ENCODE data around the gene DTNB.
A peak's percentile ranks its signal among the peaks of the same experiment; 100 is the strongest.

The DTNB gene

GRCh38 chr2:25362434-25363145 lies 310.8 kb downstream of the DTNB start:
- no peak for TF ChIP-seq CTCF (IDR thresholded peaks at IDR 0.05; ENCODE audit: low read depth, low read length)
- DNase-seq (ENCODE audit: extremely low read depth, low read depth), result no peak

- peak; percentile 81 for DNase-seq (ENCODE audit: extremely low read depth, low read depth)
- peak; percentile 97 for TF ChIP-seq CTCF (IDR thresholded peaks at IDR 0.05; ENCODE audit: low read depth, low read length)
Observed at GRCh38 chr2:25362049-25362433, 311.3 kb downstream of the DTNB start.

- TF ChIP-seq CTCF (IDR thresholded peaks at IDR 0.05; ENCODE audit: low read depth, low read length), result no peak
- DNase-seq (ENCODE audit: extremely low read depth, low read depth), result no peak
Observed at GRCh38 chr2:25361261-25362048, 311.9 kb downstream of the DTNB start.

- no peak for TF ChIP-seq CTCF (IDR thresholded peaks at IDR 0.05; ENCODE audit: low read depth, low read length)
- DNase-seq (ENCODE audit: extremely low read depth, low read depth), result no peak
Observed at GRCh38 chr2:25358836-25359235, 314.5 kb downstream of the DTNB start.

GRCh38 chr2:25358249-25358815 lies 315.0 kb downstream of the DTNB start:
- DNase-seq (ENCODE audit: extremely low read depth, low read depth), result no peak
- no peak for TF ChIP-seq CTCF (IDR thresholded peaks at IDR 0.05; ENCODE audit: low read depth, low read length)

- DNase-seq (ENCODE audit: extremely low read depth, low read depth), result no peak
- no peak for TF ChIP-seq CTCF (IDR thresholded peaks at IDR 0.05; ENCODE audit: low read depth, low read length)
Observed at GRCh38 chr2:25356088-25356487, 317.3 kb downstream of the DTNB start.

GRCh38 chr2:25355270-25355669 lies 318.1 kb downstream of the DTNB start:
- TF ChIP-seq CTCF (IDR thresholded peaks at IDR 0.05; ENCODE audit: low read depth, low read length), result no peak
- no peak for DNase-seq (ENCODE audit: extremely low read depth, low read depth)
